Upper lobe of left lung (tissue), 6 donors: ENCODE results near the gene RAB27B. TPM values are rescaled to one million over a fixed set of nuclear protein-coding genes. Genes with fewer than 3 reads are reported as not detected.

Source experiments
- ATAC-seq, 2 donors: fragments of 200-7000 bp; cut with Tn5 transposase; one replicate each; pipeline ENCODE4 v1.9.1; 2022; ENCODE audit warnings: mild to moderate bottlenecking in 2 of 2, moderate library complexity in 2 of 2; ENCODE audit not compliant: low FRiP score in 2 of 2
- DNase-seq, 2 donors: peaks; one replicate each; pipeline ENCODE4 v3.0.0-alpha.2; 2019 to 2020
- H3K27ac ChIP-seq, 4 donors: fragments of 200-600 bp; sonication (generic); one replicate each; pipeline ENCODE4 v1.5.1; 2016 to 2019
- H3K27me3 ChIP-seq, 4 donors: fragments of 200-600 bp; sonication (generic); one replicate each; pipeline ENCODE4 v1.5.1; 2017 to 2019
- H3K36me3 ChIP-seq, 4 donors: fragments of 200-600 bp; sonication (generic); one replicate each; pipeline ENCODE4 v1.5.1; 2016 to 2019
- H3K4me1 ChIP-seq, 4 donors: fragments of 200-600 bp; sonication (generic); one replicate each; pipeline ENCODE4 v1.5.1; 2018 to 2019
- H3K4me3 ChIP-seq, 4 donors: fragments of 200-600 bp; sonication (generic); one replicate each; pipeline ENCODE4 v1.5.1; 2017 to 2019; ENCODE audit warnings: mild to moderate bottlenecking in 2 of 4, moderate library complexity in 1 of 4
- H3K9me3 ChIP-seq, 4 donors: fragments of 200-600 bp; sonication (generic); one replicate each; pipeline ENCODE4 v1.5.1; 2018 to 2019
- CTCF ChIP-seq, 6 experiments: fragments of 450-650 bp in 4 of 6; fragments of 200-600 bp in 2 of 6; sonication (generic) in 2 of 6; IDR thresholded peaks; one replicate each; pipeline ENCODE4 v1.5.1; 2016 to 2019; ENCODE audit warnings: antibody characterized with exemption in 6 of 6
- EP300 ChIP-seq, 4 donors: sonication (generic); formaldehyde crosslinking; IDR thresholded peaks; one replicate each; pipeline ENCODE4 v1.5.1; 2017; ENCODE audit warnings: antibody characterized with exemption in 4 of 4, control low read depth in 2 of 4
- POLR2A ChIP-seq, 4 donors: fragments of 450-650 bp; IDR thresholded peaks; one replicate each; pipeline ENCODE4 v1.5.1; 2016 to 2017; ENCODE audit warnings: antibody characterized with exemption in 4 of 4, mild to moderate bottlenecking in 2 of 4
- POLR2AphosphoS5 ChIP-seq, 2 donors: sonication (generic); formaldehyde crosslinking; IDR thresholded peaks; one replicate each; pipeline ENCODE4 v1.5.1; 2017; ENCODE audit warnings: antibody characterized with exemption in 2 of 2
- WGBS, 2 donors: methylation state at CpG; one replicate each; pipeline ENCODE4 v1.1.5; 2017 to 2018; 5-methylcytosine and 5-hydroxymethylcytosine counted together
- total RNA-seq, 6 donors: library from RNA; depleted of rRNA in 4 of 6; stranded (reverse); fragments of >200 nt in 4 of 6; gene quantifications; one replicate each; pipeline versions ENCODE4 v1.1.0 to v1.2.1, GENCODE V29; 2016 to 2021
- donor health status: DM: no; HTN: no; CAD: no; lungs with moderate emphysema.
- donor health status: DM: no; HTN: yes; CAD: no; lungs with severe emphysema.

The RAB27B gene
- total RNA-seq, 6 donors from 2014 or later, result 4.2 to 28.1 (median 17.1) TPM

DNA sequence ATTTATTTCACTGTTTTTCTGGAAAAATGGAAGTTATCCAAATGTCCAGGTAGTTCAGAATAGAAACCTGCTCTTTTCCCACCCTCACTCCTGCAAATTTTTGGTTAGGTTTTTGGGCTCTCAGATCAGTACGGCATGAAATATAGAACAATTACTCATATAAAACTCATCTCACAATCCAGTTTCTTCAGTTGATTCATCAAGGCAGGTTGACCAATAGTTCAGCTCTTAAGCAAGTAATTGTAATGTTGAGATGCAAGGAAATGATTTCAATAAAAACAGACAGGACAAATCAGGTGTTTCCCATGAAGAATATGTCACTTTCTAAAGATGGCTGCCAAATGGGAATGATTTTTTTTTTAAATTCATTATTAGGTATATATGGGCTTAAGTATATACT, 2.0 kb downstream of the RAB27B start:
- peak overlapping the region in 2 of 4 donors; percentile 54 to 56 for H3K4me3 ChIP-seq
- 70 to 97% methylated on average over 1 of the region's 1 CpG for WGBS, 2 donors
- H3K27ac ChIP-seq, result peak overlapping the region in 1 of 4 donors; percentile 17
- H3K4me1 ChIP-seq, result peaks cover 3 to 13% (median 8%) of the 10 kb centered on the region in 4 donors
- DNase-seq (no peak), ATAC-seq (no peak)
- H3K9me3 ChIP-seq, result no peaks in the 10 kb centered on the region
- H3K27me3 ChIP-seq, result no peaks in the 10 kb centered on the region
- no peaks in the 10 kb centered on the region for H3K36me3 ChIP-seq
- TF ChIP-seq CTCF (IDR thresholded peaks at IDR 0.05), result no peak
- no peak for TF ChIP-seq POLR2A (IDR thresholded peaks at IDR 0.05)
- no peak for TF ChIP-seq EP300 (IDR thresholded peaks at IDR 0.05)
- TF ChIP-seq POLR2AphosphoS5 (IDR thresholded peaks at IDR 0.05), result no peak

- Histone ChIP-seq H3K4me1 (peaks cover 3 to 13% (median 8%) of the 10 kb centered on the region in 4 donors), H3K27ac (no peak overlapping the region), H3K27me3 (no peaks in the 10 kb centered on the region), H3K9me3 (no peaks in the 10 kb centered on the region), H3K36me3 (no peaks in the 10 kb centered on the region), H3K4me3 (no peak overlapping the region)
- no peak for TF ChIP-seq POLR2A (IDR thresholded peaks at IDR 0.05)
- no peak for TF ChIP-seq POLR2AphosphoS5 (IDR thresholded peaks at IDR 0.05)
- TF ChIP-seq CTCF (IDR thresholded peaks at IDR 0.05), result no peak
- TF ChIP-seq EP300 (IDR thresholded peaks at IDR 0.05), result no peak
- 71 to 75% methylated on average over 2 of the region's 2 CpGs for WGBS, 2 donors
- no peak for ATAC-seq
- no peak for DNase-seq
Measured at GRCh38 chr18:54830866-54831265, 2.6 kb downstream of the RAB27B start.

GRCh38 chr18:54835944-54836343, 7.7 kb downstream of the RAB27B start:
- no peaks in the 10 kb centered on the region for H3K36me3 ChIP-seq
- DNase-seq (no peak), ATAC-seq (no peak)
- H3K4me1 ChIP-seq, result no peaks in the 10 kb centered on the region
- no peak overlapping the region for H3K4me3 ChIP-seq
- H3K27me3 ChIP-seq, result no peaks in the 10 kb centered on the region
- H3K9me3 ChIP-seq, result no peaks in the 10 kb centered on the region
- no peak overlapping the region for H3K27ac ChIP-seq
- TF ChIP-seq POLR2A (IDR thresholded peaks at IDR 0.05), result no peak
- no peak for TF ChIP-seq POLR2AphosphoS5 (IDR thresholded peaks at IDR 0.05)
- no peak for TF ChIP-seq EP300 (IDR thresholded peaks at IDR 0.05)
- no peak for TF ChIP-seq CTCF (IDR thresholded peaks at IDR 0.05)
- 49 to 55% methylated on average over 2 of the region's 2 CpGs for WGBS, 2 donors

DNA sequence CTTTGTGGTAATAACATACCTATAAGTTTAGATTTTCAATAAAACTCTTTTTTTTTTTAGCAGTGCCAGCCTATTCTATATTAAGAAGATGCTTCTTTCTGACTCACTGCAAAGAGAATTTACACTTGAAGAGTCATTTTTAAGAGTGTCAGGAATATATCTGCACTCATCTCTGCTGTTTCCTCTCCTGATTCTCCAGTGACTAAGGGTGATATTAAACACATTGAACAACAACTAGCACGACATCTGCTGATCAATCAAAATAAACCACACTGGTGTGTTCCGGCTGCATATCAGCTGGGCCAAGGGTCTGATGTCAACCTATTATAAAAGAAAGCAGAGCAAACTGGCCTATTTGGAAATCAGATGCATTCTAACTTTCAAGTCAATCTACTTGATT, 15.0 kb downstream of the RAB27B start:
- no peak overlapping the region for H3K27ac ChIP-seq
- no peaks in the 10 kb centered on the region for H3K4me1 ChIP-seq
- H3K36me3 ChIP-seq, result no peaks in the 10 kb centered on the region
- DNase-seq, result no peak
- ATAC-seq, result no peak
- H3K9me3 ChIP-seq, result no peaks in the 10 kb centered on the region
- WGBS, 2 donors, result 73 to 81% methylated on average over 2 of the region's 2 CpGs
- TF ChIP-seq CTCF (IDR thresholded peaks at IDR 0.05), result no peak
- TF ChIP-seq POLR2A (IDR thresholded peaks at IDR 0.05), result no peak
- no peak for TF ChIP-seq EP300 (IDR thresholded peaks at IDR 0.05)
- H3K27me3 ChIP-seq, result no peaks in the 10 kb centered on the region
- no peak overlapping the region for H3K4me3 ChIP-seq

GRCh38 chr18:54845787-54846186, 17.5 kb downstream of the RAB27B start:
- no peak overlapping the region for H3K27ac ChIP-seq
- no peak overlapping the region for H3K4me3 ChIP-seq
- DNase-seq (no peak), ATAC-seq (no peak)
- no peaks in the 10 kb centered on the region for H3K4me1 ChIP-seq
- TF ChIP-seq POLR2A (IDR thresholded peaks at IDR 0.05), result no peak
- TF ChIP-seq POLR2AphosphoS5 (IDR thresholded peaks at IDR 0.05), result no peak
- no peak for TF ChIP-seq EP300 (IDR thresholded peaks at IDR 0.05)
- TF ChIP-seq CTCF (IDR thresholded peaks at IDR 0.05), result no peak
- no peaks in the 10 kb centered on the region for H3K36me3 ChIP-seq
- H3K27me3 ChIP-seq, result no peaks in the 10 kb centered on the region
- H3K9me3 ChIP-seq, result no peaks in the 10 kb centered on the region
- WGBS, 2 donors, result 41 to 45% methylated on average over 2 of the region's 2 CpGs
